ENCODE data around the gene MCC. TPM values are rescaled to one million over a fixed set of nuclear protein-coding genes. Genes with fewer than 3 reads are reported as not detected.

The MCC gene
- total RNA-seq, 1 donor from 2014 or later: 10.2 TPM

GRCh38 chr5:113375480-113376060 is 112.7 kb downstream of the MCC start:
- no peak for FAIRE-seq

GRCh38 chr5:113373426-113373825 is 114.8 kb downstream of the MCC start:
- DNase-seq (ENCODE audit: low spot score in 2 of 2): no peak
- no peak for FAIRE-seq

More at GRCh38 chr5:113375480-113376060, 112.7 kb downstream of the MCC start:
- DNase-seq (ENCODE audit: low spot score in 2 of 2): no peak

- FAIRE-seq (no peak), DNase-seq (ENCODE audit: low spot score in 2 of 2) (peak in 1 of 2 donors; percentile 8)
Observed at GRCh38 chr5:113371721-113372196, 116.5 kb downstream of the MCC start.

- no peak for FAIRE-seq
- DNase-seq (ENCODE audit: low spot score in 2 of 2): no peak
Observed at GRCh38 chr5:113367586-113367985, 120.7 kb downstream of the MCC start.

GRCh38 chr5:113364466-113364865 is 123.8 kb downstream of the MCC start:
- DNase-seq (ENCODE audit: low spot score in 2 of 2): no peak
- no peak for FAIRE-seq

GRCh38 chr5:113361701-113362100 is 126.6 kb downstream of the MCC start:
- DNase-seq (ENCODE audit: low spot score in 2 of 2) (no peak), FAIRE-seq (no peak)

GRCh38 chr5:113359419-113359818 is 128.8 kb downstream of the MCC start:
- no peak for DNase-seq (ENCODE audit: low spot score in 2 of 2)
- no peak for FAIRE-seq

- FAIRE-seq (no peak), DNase-seq (ENCODE audit: low spot score in 2 of 2) (no peak)
Observed at GRCh38 chr5:113358696-113359095, 129.6 kb downstream of the MCC start.

GRCh38 chr5:113357696-113358476 is 130.4 kb downstream of the MCC start:
- no peak for DNase-seq (ENCODE audit: low spot score in 2 of 2)

GRCh38 chr5:113356487-113356886 is 131.8 kb downstream of the MCC start:
- DNase-seq (ENCODE audit: low spot score in 2 of 2): no peak
- no peak for FAIRE-seq

More at GRCh38 chr5:113357696-113358476, 130.4 kb downstream of the MCC start:
- no peak for FAIRE-seq

- no peak for FAIRE-seq
- DNase-seq (ENCODE audit: low spot score in 2 of 2): no peak
Observed at GRCh38 chr5:113354055-113354454, 134.2 kb downstream of the MCC start.

- FAIRE-seq (no peak), DNase-seq (ENCODE audit: low spot score in 2 of 2) (no peak)
Observed at GRCh38 chr5:113347572-113347971, 140.7 kb downstream of the MCC start.

- DNase-seq (ENCODE audit: low spot score in 2 of 2) (no peak), FAIRE-seq (no peak)
Observed at GRCh38 chr5:113344973-113345940, 143.0 kb downstream of the MCC start.

- DNase-seq (ENCODE audit: low spot score in 2 of 2) (no peak), FAIRE-seq (no peak)
Observed at GRCh38 chr5:113343343-113343742, 144.9 kb downstream of the MCC start.

- no peak for DNase-seq (ENCODE audit: low spot score in 2 of 2)
- FAIRE-seq: no peak
Observed at GRCh38 chr5:113340537-113340936, 147.7 kb downstream of the MCC start.

GRCh38 chr5:113338628-113339027 is 149.6 kb downstream of the MCC start:
- no peak for FAIRE-seq
- no peak for DNase-seq (ENCODE audit: low spot score in 2 of 2)

- no peak for FAIRE-seq
- DNase-seq (ENCODE audit: low spot score in 2 of 2): no peak
Observed at GRCh38 chr5:113337515-113338415, 150.5 kb downstream of the MCC start.

- DNase-seq (ENCODE audit: low spot score in 2 of 2) (no peak), FAIRE-seq (no peak)
Observed at GRCh38 chr5:113336975-113337374, 151.3 kb downstream of the MCC start.

GRCh38 chr5:113333411-113333810 is 154.8 kb downstream of the MCC start:
- DNase-seq (ENCODE audit: low spot score in 2 of 2) (no peak), FAIRE-seq (no peak)

- no peak for FAIRE-seq
- no peak for DNase-seq (ENCODE audit: low spot score in 2 of 2)
Observed at GRCh38 chr5:113331209-113331551, 157.1 kb downstream of the MCC start.
